ENCODE data around the gene FGF12. TPM values are rescaled to one million over a fixed set of nuclear protein-coding genes. Genes with fewer than 3 reads are reported as not detected.

FGF12 gene
- total RNA-seq, 1 experiment from 2014 or later = 0.51 TPM

DNA sequence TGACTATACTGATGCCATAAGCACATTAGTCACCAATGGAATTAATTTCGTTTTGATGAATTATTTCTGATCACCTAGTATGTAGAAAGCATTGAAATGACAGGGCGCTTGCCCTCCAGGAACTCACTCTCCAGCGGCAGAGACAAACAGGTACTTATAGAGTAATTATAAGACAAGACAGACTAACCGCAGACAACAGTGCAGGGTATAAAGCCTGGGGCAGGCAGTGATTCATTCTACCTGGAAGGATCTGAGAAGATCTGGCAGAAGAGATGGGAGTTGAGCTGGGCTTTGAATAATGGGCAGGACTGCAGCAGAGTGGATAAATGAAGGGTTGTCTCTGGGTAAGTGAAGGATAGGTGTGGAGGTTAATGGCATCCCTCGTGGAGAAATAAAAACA, 331.8 kb downstream of the FGF12 start:
- no peaks in the 10 kb centered on the region for H3K27me3 ChIP-seq (ENCODE audit: control insufficient read depth, insufficient read depth, low read length)
- H3K36me3 ChIP-seq (ENCODE audit: control insufficient read depth, insufficient read depth, low read length) = no peaks in the 10 kb centered on the region
- intact Hi-C loops (cut with micrococcal nuclease; ENCODE audit: unreplicated experiment) (no loop called here), in situ Hi-C loops (cut with HindIII; ENCODE audit: low pct_unique_long_range_greater_than_20kb, low sequenced_read_pairs) (no loop called here)
- no peak overlapping the region for H3K4me3 ChIP-seq (ENCODE audit: low read depth in 2 of 2, low read length in 2 of 2)
- ChIA-PET CTCF (no interaction called here), POLR2A (no interaction called here)
- H3K9me3 ChIP-seq (ENCODE audit: control insufficient read depth, insufficient read depth, low read depth, low read length) = 0 out of 2 replicates have a peak, but pooled peaks cover 2% of the 10 kb centered on the region
- no peaks in the 10 kb centered on the region for H3K4me1 ChIP-seq (ENCODE audit: control insufficient read depth, insufficient read depth, low read length)
- BruUV-seq (replicated peaks) = no TSS peak
- H3K27ac ChIP-seq (ENCODE audit: low read length) = no peak overlapping the region
- DNase-seq (ENCODE audit: low read depth, low spot score) (no peak), ATAC-seq (no peak)
- TF ChIP-seq CTCF (IDR thresholded peaks at IDR 0.05) (no peak), SIN3A (IDR thresholded peaks at IDR 0.05; ENCODE audit: borderline replicate concordance, insufficient read depth, low read depth, low read length) (no peak), POLR2AphosphoS5 (IDR thresholded peaks at IDR 0.05; ENCODE audit: low read depth, low read length) (no peak), REST (IDR thresholded peaks at IDR 0.05; ENCODE audit: insufficient read depth in 1 of 2, low read depth in 2 of 2, low read length in 1 of 2) (no peak), TCF7L2 (IDR thresholded peaks at IDR 0.05; ENCODE audit: low read depth, low read length) (no peak)

DNA sequence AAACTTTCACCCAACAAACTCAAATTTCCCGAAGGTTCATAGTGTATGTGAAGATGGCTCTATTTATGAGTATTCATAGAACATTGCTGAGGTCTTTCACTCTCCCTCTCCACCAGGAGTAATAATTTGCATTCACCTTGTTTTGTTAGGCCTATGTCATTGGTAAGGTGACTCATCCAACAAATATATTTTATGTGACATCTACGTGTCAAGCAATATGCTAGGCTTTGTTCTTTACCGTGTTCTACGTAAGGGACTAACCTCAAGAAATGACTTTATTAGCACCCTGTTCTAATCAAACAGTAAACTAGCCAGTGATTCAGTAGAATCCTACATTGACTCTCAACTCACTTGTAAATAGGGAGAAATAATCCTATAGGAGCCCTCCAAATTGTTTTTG, 334.4 kb downstream of the FGF12 start:
- BruUV-seq (replicated peaks) = no TSS peak
- no peaks in the 10 kb centered on the region for H3K36me3 ChIP-seq (ENCODE audit: control insufficient read depth, insufficient read depth, low read length)
- no peak overlapping the region for H3K27ac ChIP-seq (ENCODE audit: low read length)
- TF ChIP-seq TCF7L2 (IDR thresholded peaks at IDR 0.05; ENCODE audit: low read depth, low read length) (no peak), CTCF (IDR thresholded peaks at IDR 0.05) (no peak), REST (IDR thresholded peaks at IDR 0.05; ENCODE audit: insufficient read depth in 1 of 2, low read depth in 2 of 2, low read length in 1 of 2) (no peak), SIN3A (IDR thresholded peaks at IDR 0.05; ENCODE audit: borderline replicate concordance, insufficient read depth, low read depth, low read length) (no peak), POLR2AphosphoS5 (IDR thresholded peaks at IDR 0.05; ENCODE audit: low read depth, low read length) (no peak)
- DNase-seq (ENCODE audit: low read depth, low spot score) (no peak), ATAC-seq (no peak)
- no peaks in the 10 kb centered on the region for H3K4me1 ChIP-seq (ENCODE audit: control insufficient read depth, insufficient read depth, low read length)
- intact Hi-C loops (cut with micrococcal nuclease; ENCODE audit: unreplicated experiment) = no loop called here
- in situ Hi-C loops (cut with HindIII; ENCODE audit: low pct_unique_long_range_greater_than_20kb, low sequenced_read_pairs) = no loop called here
- no peaks in the 10 kb centered on the region for H3K27me3 ChIP-seq (ENCODE audit: control insufficient read depth, insufficient read depth, low read length)
- ChIA-PET POLR2A (no interaction called here), CTCF (no interaction called here)
- H3K9me3 ChIP-seq (ENCODE audit: control insufficient read depth, insufficient read depth, low read depth, low read length) = 0 out of 2 replicates have a peak, but pooled peaks cover 2% of the 10 kb centered on the region
- H3K4me3 ChIP-seq (ENCODE audit: low read depth in 2 of 2, low read length in 2 of 2) = no peak overlapping the region

All from Panc1 (cell line).